Immature natural killer cell (primary cell): ENCODE results near the gene SLC27A6. TPM values are rescaled to one million over a fixed set of nuclear protein-coding genes. Genes with fewer than 3 reads are reported as not detected.
"Not testable (repeated sequence)": the region's sequence is repeated elsewhere in the genome, so short reads cannot be mapped to it uniquely, and the experiment has no call there.

Source experiments
- DNase-seq, 3 donors: peaks; one replicate each; pipeline ENCODE4 v3.0.0; 2022; ENCODE audit warnings: mixed read lengths in 1 of 3
- H3K27ac Mint-ChIP-seq, 6 donors: one replicate each; pipeline ENCODE4 v1.8.0; 2020; ENCODE audit warnings: mixed read lengths in 6 of 6, mild to moderate bottlenecking in 5 of 6, inconsistent platforms in 4 of 6, moderate library complexity in 3 of 6
- H3K27me3 Mint-ChIP-seq, 3 donors: one replicate each; pipeline ENCODE4 v1.8.0; 2020 to 2021; ENCODE audit warnings: low read depth in 3 of 3, mild to moderate bottlenecking in 3 of 3, mixed read lengths in 3 of 3, moderate library complexity in 3 of 3, inconsistent platforms in 1 of 3
- H3K36me3 Mint-ChIP-seq, 3 donors: one replicate each; pipeline ENCODE4 v1.8.0; 2020; ENCODE audit warnings: mixed read lengths in 3 of 3, inconsistent platforms in 2 of 3, mild to moderate bottlenecking in 2 of 3
- H3K4me1 Mint-ChIP-seq, 2 donors: one replicate each; pipeline ENCODE4 v1.8.0; 2020; ENCODE audit warnings: inconsistent platforms in 2 of 2, mild to moderate bottlenecking in 2 of 2, mixed read lengths in 2 of 2, moderate library complexity in 1 of 2
- H3K4me3 Mint-ChIP-seq, 5 donors: one replicate each; pipeline ENCODE4 v1.8.0; 2020; ENCODE audit warnings: mild to moderate bottlenecking in 5 of 5, mixed read lengths in 5 of 5, inconsistent platforms in 3 of 5, moderate library complexity in 3 of 5
- H3K9me3 Mint-ChIP-seq, 6 donors: one replicate each; pipeline ENCODE4 v1.8.0; 2020; ENCODE audit warnings: mild to moderate bottlenecking in 6 of 6, mixed read lengths in 6 of 6, inconsistent platforms in 4 of 6, moderate library complexity in 3 of 6
- polyA plus RNA-seq, 3 donors: library from polyadenylated mRNA; unstranded; fragments of 300-500 nt; fragmentation: Illumina TruSeq; gene quantifications; one replicate each; pipeline ENCODE4 v1.2.3, GENCODE V29; 2021

The SLC27A6 gene
- not detected for polyA plus RNA-seq

- H3K27ac Mint-ChIP-seq = no peak within 1 kb of the TSS
- DNase-seq = no peak
- H3K9me3 Mint-ChIP-seq = peaks cover 5 to 30% (median 15%) of the 10 kb centered on the region in 6 donors
- no peaks in the 10 kb centered on the region for H3K4me1 Mint-ChIP-seq
- H3K4me3 Mint-ChIP-seq = no peak within 1 kb of the TSS
- peaks cover 1 to 3% (median 2%) of the 10 kb centered on the region in 3 donors for H3K27me3 Mint-ChIP-seq
- H3K36me3 Mint-ChIP-seq = peaks cover 0 to 3% (median 0%) of the 10 kb centered on the region in 3 donors
Observed at GRCh38 chr5:128965011-128965637, at the start of gene SLC27A6. SLC27A6 (plus strand) TSS chr5:128965488; CDS start chr5:128966138, 650 bp downstream.

GRCh38 chr5:128919542-128919941 is 45.7 kb upstream of the SLC27A6 start:
- no peaks in the 10 kb centered on the region for H3K4me1 Mint-ChIP-seq
- no peak for DNase-seq
- H3K27me3 Mint-ChIP-seq = no peaks in the 10 kb centered on the region
- no peak overlapping the region for H3K27ac Mint-ChIP-seq
- no peaks in the 10 kb centered on the region for H3K36me3 Mint-ChIP-seq
- H3K4me3 Mint-ChIP-seq = no peak overlapping the region
- H3K9me3 Mint-ChIP-seq = peaks cover 0 to 5% (median 0%) of the 10 kb centered on the region in 6 donors

- no peak for DNase-seq
- Mint-ChIP-seq H3K9me3 (peaks cover 0 to 5% (median 0%) of the 10 kb centered on the region in 6 donors), H3K36me3 (no peaks in the 10 kb centered on the region), H3K4me1 (no peaks in the 10 kb centered on the region), H3K27ac (no peak overlapping the region), H3K27me3 (no peaks in the 10 kb centered on the region), H3K4me3 (no peak overlapping the region)
Observed at GRCh38 chr5:128920345-128921215, 44.7 kb upstream of the SLC27A6 start.

- Mint-ChIP-seq H3K27me3 (no peaks in the 10 kb centered on the region), H3K4me3 (no peak overlapping the region), H3K36me3 (no peaks in the 10 kb centered on the region), H3K4me1 (no peaks in the 10 kb centered on the region), H3K27ac (no peak overlapping the region), H3K9me3 (peaks cover 0 to 2% (median 0%) of the 10 kb centered on the region in 6 donors)
- DNase-seq = no peak
Observed at GRCh38 chr5:128924299-128924698, 41.0 kb upstream of the SLC27A6 start.

GRCh38 chr5:128925973-128926372 is 39.3 kb upstream of the SLC27A6 start:
- Mint-ChIP-seq H3K27me3 (no peaks in the 10 kb centered on the region), H3K36me3 (no peaks in the 10 kb centered on the region), H3K9me3 (peaks cover 0 to 6% (median 0%) of the 10 kb centered on the region in 6 donors), H3K4me1 (no peaks in the 10 kb centered on the region), H3K4me3 (no peak overlapping the region), H3K27ac (no peak overlapping the region)
- DNase-seq = no peak

- Mint-ChIP-seq H3K36me3 (no peaks in the 10 kb centered on the region), H3K4me3 (no peak overlapping the region), H3K27ac (no peak overlapping the region), H3K4me1 (no peaks in the 10 kb centered on the region), H3K9me3 (peaks cover 0 to 10% (median 0%) of the 10 kb centered on the region in 6 donors), H3K27me3 (no peaks in the 10 kb centered on the region)
- no peak for DNase-seq
Observed at GRCh38 chr5:128927644-128928043, 37.6 kb upstream of the SLC27A6 start.

GRCh38 chr5:128932232-128932631 is 33.1 kb upstream of the SLC27A6 start:
- H3K36me3 Mint-ChIP-seq, H3K4me1 Mint-ChIP-seq, H3K27me3 Mint-ChIP-seq, DNase-seq, H3K27ac Mint-ChIP-seq, H3K4me3 Mint-ChIP-seq: not testable (repeated sequence)
- H3K9me3 Mint-ChIP-seq = peaks cover 0 to 16% (median under 1%) of the 10 kb centered on the region in 6 donors

- H3K4me1 Mint-ChIP-seq, H3K27ac Mint-ChIP-seq, H3K36me3 Mint-ChIP-seq, H3K4me3 Mint-ChIP-seq, H3K27me3 Mint-ChIP-seq, DNase-seq: not testable (repeated sequence)
- H3K9me3 Mint-ChIP-seq = peaks cover 0 to 14% (median 10%) of the 10 kb centered on the region in 6 donors
Observed at GRCh38 chr5:128943100-128943499, 22.2 kb upstream of the SLC27A6 start.

GRCh38 chr5:128949847-128950546 is 15.3 kb upstream of the SLC27A6 start:
- no peak overlapping the region for H3K27ac Mint-ChIP-seq
- H3K27me3 Mint-ChIP-seq = peaks cover 0 to 2% (median 1%) of the 10 kb centered on the region in 3 donors
- no peaks in the 10 kb centered on the region for H3K36me3 Mint-ChIP-seq
- no peak overlapping the region for H3K4me3 Mint-ChIP-seq
- no peak for DNase-seq
- H3K4me1 Mint-ChIP-seq = no peaks in the 10 kb centered on the region
- H3K9me3 Mint-ChIP-seq = peaks cover 0 to 19% (median 2%) of the 10 kb centered on the region in 6 donors

- peaks cover 0 to 13% (median 2%) of the 10 kb centered on the region in 6 donors for H3K9me3 Mint-ChIP-seq
- DNase-seq, H3K36me3 Mint-ChIP-seq, H3K4me1 Mint-ChIP-seq, H3K27me3 Mint-ChIP-seq, H3K27ac Mint-ChIP-seq, H3K4me3 Mint-ChIP-seq: not testable (repeated sequence)
Observed at GRCh38 chr5:128951301-128951700, 14.0 kb upstream of the SLC27A6 start.

GRCh38 chr5:128956164-128956563 is 9.1 kb upstream of the SLC27A6 start:
- Mint-ChIP-seq H3K27me3 (peaks cover 0 to 3% (median 0%) of the 10 kb centered on the region in 3 donors), H3K4me3 (no peak overlapping the region), H3K9me3 (peaks cover 0 to 16% (median 5%) of the 10 kb centered on the region in 6 donors), H3K36me3 (no peaks in the 10 kb centered on the region), H3K4me1 (no peaks in the 10 kb centered on the region), H3K27ac (no peak overlapping the region)
- DNase-seq = no peak

- H3K36me3 Mint-ChIP-seq = peaks cover 0 to 3% (median 0%) of the 10 kb centered on the region in 3 donors
- H3K4me3 Mint-ChIP-seq = no peak overlapping the region
- H3K4me1 Mint-ChIP-seq = no peaks in the 10 kb centered on the region
- peaks cover 1 to 3% (median 3%) of the 10 kb centered on the region in 3 donors for H3K27me3 Mint-ChIP-seq
- H3K9me3 Mint-ChIP-seq = peaks cover 6 to 36% (median 14%) of the 10 kb centered on the region in 6 donors
- H3K27ac Mint-ChIP-seq = no peak overlapping the region
- DNase-seq = no peak
Observed at GRCh38 chr5:128962211-128962610, 3.1 kb upstream of the SLC27A6 start.

GRCh38 chr5:128965638-128966302 is 482 bp downstream of the SLC27A6 start:
- Mint-ChIP-seq H3K9me3 (peaks cover 3 to 24% (median 11%) of the 10 kb centered on the region in 6 donors), H3K4me3 (no peak overlapping the region), H3K27ac (no peak overlapping the region), H3K27me3 (peaks cover 1 to 3% (median 2%) of the 10 kb centered on the region in 3 donors), H3K36me3 (peaks cover 0 to 3% (median 0%) of the 10 kb centered on the region in 3 donors), H3K4me1 (no peaks in the 10 kb centered on the region)
- no peak for DNase-seq
